ENCODE results near the gene KCTD16.

Gene KCTD16

DNA sequence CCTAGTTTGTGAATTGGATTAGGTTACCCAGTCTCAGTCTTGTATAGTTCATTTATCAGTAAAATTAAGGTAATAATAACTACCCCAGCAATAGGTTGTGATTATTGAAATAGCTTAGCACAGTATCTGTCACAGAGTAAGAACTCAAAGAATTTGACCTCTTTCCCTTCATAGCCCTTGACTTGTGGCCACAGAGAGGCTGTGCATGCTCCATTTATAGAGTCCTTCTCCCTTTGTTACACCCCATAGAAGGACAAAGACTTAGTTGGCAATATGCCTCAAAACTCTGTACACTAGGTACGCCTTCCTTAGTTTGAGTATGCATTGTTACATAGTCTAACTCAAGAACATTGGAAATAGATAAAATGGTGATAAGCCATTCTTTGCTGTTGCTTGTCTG, 257.2 kb downstream of the KCTD16 start:
- ATAC-seq, result no peak
- TF ChIP-seq ZNF8 (CRISPR knock-in tag; IDR thresholded peaks at IDR 0.05) (no peak), TCF4 (CRISPR knock-in tag; IDR thresholded peaks at IDR 0.05; ENCODE audit: borderline replicate concordance) (no peak), ESRRG (CRISPR knock-in tag; IDR thresholded peaks at IDR 0.05) (no peak), BACH2 (CRISPR knock-in tag; IDR thresholded peaks at IDR 0.05; ENCODE audit: borderline replicate concordance) (no peak), ZNF70 (CRISPR knock-in tag; IDR thresholded peaks at IDR 0.05) (no peak), ZFP3 (CRISPR knock-in tag; IDR thresholded peaks at IDR 0.05) (no peak), GLIS3 (CRISPR knock-in tag; IDR thresholded peaks at IDR 0.05) (no peak), ZNF565 (CRISPR knock-in tag; conservative IDR thresholded peaks at IDR 0.05; ENCODE audit: low read depth) (no peak), ZFP30 (CRISPR knock-in tag; IDR thresholded peaks at IDR 0.05) (no peak), CSDC2 (CRISPR knock-in tag; IDR thresholded peaks at IDR 0.05) (no peak), PPARA (CRISPR knock-in tag; IDR thresholded peaks at IDR 0.05; ENCODE audit: borderline replicate concordance) (no peak), ISL1 (CRISPR knock-in tag; IDR thresholded peaks at IDR 0.05) (no peak), ARNTL (CRISPR knock-in tag; IDR thresholded peaks at IDR 0.05; ENCODE audit: borderline replicate concordance, low read depth) (no peak), ZC3H10 (CRISPR knock-in tag; IDR thresholded peaks at IDR 0.05) (no peak)
- TF ChIP-seq, protein P1, sequence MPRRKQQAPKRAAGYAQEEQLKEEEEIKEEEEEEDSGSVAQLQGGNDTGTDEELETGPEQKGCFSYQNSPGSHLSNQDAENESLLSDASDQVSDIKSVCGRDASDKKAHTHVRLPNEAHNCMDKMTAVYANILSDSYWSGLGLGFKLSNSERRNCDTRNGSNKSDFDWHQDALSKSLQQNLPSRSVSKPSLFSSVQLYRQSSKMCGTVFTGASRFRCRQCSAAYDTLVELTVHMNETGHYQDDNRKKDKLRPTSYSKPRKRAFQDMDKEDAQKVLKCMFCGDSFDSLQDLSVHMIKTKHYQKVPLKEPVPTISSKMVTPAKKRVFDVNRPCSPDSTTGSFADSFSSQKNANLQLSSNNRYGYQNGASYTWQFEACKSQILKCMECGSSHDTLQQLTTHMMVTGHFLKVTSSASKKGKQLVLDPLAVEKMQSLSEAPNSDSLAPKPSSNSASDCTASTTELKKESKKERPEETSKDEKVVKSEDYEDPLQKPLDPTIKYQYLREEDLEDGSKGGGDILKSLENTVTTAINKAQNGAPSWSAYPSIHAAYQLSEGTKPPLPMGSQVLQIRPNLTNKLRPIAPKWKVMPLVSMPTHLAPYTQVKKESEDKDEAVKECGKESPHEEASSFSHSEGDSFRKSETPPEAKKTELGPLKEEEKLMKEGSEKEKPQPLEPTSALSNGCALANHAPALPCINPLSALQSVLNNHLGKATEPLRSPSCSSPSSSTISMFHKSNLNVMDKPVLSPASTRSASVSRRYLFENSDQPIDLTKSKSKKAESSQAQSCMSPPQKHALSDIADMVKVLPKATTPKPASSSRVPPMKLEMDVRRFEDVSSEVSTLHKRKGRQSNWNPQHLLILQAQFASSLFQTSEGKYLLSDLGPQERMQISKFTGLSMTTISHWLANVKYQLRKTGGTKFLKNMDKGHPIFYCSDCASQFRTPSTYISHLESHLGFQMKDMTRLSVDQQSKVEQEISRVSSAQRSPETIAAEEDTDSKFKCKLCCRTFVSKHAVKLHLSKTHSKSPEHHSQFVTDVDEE (CRISPR knock-in tag; IDR thresholded peaks at IDR 0.05), result no peak
- TF ChIP-seq, protein P2, sequence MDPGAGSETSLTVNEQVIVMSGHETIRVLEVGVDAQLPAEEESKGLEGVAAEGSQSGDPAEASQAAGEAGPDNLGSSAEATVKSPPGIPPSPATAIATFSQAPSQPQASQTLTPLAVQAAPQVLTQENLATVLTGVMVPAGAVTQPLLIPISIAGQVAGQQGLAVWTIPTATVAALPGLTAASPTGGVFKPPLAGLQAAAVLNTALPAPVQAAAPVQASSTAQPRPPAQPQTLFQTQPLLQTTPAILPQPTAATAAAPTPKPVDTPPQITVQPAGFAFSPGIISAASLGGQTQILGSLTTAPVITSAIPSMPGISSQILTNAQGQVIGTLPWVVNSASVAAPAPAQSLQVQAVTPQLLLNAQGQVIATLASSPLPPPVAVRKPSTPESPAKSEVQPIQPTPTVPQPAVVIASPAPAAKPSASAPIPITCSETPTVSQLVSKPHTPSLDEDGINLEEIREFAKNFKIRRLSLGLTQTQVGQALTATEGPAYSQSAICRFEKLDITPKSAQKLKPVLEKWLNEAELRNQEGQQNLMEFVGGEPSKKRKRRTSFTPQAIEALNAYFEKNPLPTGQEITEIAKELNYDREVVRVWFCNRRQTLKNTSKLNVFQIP (CRISPR knock-in tag; IDR thresholded peaks at IDR 0.05; ENCODE audit: borderline replicate concordance, low read depth), result no peak
- TF ChIP-seq, protein P3, sequence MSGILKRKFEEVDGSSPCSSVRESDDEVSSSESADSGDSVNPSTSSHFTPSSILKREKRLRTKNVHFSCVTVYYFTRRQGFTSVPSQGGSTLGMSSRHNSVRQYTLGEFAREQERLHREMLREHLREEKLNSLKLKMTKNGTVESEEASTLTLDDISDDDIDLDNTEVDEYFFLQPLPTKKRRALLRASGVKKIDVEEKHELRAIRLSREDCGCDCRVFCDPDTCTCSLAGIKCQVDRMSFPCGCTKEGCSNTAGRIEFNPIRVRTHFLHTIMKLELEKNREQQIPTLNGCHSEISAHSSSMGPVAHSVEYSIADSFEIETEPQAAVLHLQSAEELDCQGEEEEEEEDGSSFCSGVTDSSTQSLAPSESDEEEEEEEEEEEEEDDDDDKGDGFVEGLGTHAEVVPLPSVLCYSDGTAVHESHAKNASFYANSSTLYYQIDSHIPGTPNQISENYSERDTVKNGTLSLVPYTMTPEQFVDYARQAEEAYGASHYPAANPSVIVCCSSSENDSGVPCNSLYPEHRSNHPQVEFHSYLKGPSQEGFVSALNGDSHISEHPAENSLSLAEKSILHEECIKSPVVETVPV (CRISPR knock-in tag; IDR thresholded peaks at IDR 0.05), result no peak

DNA sequence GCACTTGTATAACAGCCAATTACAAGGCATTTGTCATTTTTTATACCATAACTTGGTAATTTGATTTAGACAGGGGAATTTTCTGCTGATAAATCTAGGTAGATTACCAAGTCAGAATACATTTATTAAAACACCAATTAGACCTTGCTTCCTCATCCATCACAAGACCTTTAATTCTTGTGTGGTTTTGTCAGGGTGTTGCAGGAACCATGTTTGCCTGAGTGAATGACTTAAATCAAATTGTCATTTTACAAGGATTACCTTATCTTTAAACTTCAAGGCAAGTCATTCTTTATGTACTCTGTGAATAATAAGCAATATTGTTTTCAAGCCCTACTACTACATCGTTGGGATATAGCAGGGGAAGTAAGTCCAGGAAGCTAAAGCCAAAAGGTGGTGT, 257.7 kb downstream of the KCTD16 start:
- no peak for ATAC-seq
- TF ChIP-seq SNAI2 (CRISPR knock-in tag; IDR thresholded peaks at IDR 0.05) (no peak), ESRRG (CRISPR knock-in tag; IDR thresholded peaks at IDR 0.05) (no peak), ISL1 (CRISPR knock-in tag; IDR thresholded peaks at IDR 0.05) (no peak), OSR1 (CRISPR knock-in tag; IDR thresholded peaks at IDR 0.05) (no peak), ZFP30 (CRISPR knock-in tag; IDR thresholded peaks at IDR 0.05) (no peak), ZNF8 (CRISPR knock-in tag; IDR thresholded peaks at IDR 0.05) (no peak), ARNTL (CRISPR knock-in tag; IDR thresholded peaks at IDR 0.05; ENCODE audit: borderline replicate concordance, low read depth) (no peak), ZFP3 (CRISPR knock-in tag; IDR thresholded peaks at IDR 0.05) (no peak)
- TF ChIP-seq, protein P4, sequence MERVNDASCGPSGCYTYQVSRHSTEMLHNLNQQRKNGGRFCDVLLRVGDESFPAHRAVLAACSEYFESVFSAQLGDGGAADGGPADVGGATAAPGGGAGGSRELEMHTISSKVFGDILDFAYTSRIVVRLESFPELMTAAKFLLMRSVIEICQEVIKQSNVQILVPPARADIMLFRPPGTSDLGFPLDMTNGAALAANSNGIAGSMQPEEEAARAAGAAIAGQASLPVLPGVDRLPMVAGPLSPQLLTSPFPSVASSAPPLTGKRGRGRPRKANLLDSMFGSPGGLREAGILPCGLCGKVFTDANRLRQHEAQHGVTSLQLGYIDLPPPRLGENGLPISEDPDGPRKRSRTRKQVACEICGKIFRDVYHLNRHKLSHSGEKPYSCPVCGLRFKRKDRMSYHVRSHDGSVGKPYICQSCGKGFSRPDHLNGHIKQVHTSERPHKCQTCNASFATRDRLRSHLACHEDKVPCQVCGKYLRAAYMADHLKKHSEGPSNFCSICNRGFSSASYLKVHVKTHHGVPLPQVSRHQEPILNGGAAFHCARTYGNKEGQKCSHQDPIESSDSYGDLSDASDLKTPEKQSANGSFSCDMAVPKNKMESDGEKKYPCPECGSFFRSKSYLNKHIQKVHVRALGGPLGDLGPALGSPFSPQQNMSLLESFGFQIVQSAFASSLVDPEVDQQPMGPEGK (CRISPR knock-in tag; IDR thresholded peaks at IDR 0.05; ENCODE audit: borderline replicate concordance), result no peak
- TF ChIP-seq, protein P3 (CRISPR knock-in tag; IDR thresholded peaks at IDR 0.05), result no peak
- TF ChIP-seq, protein P5, sequence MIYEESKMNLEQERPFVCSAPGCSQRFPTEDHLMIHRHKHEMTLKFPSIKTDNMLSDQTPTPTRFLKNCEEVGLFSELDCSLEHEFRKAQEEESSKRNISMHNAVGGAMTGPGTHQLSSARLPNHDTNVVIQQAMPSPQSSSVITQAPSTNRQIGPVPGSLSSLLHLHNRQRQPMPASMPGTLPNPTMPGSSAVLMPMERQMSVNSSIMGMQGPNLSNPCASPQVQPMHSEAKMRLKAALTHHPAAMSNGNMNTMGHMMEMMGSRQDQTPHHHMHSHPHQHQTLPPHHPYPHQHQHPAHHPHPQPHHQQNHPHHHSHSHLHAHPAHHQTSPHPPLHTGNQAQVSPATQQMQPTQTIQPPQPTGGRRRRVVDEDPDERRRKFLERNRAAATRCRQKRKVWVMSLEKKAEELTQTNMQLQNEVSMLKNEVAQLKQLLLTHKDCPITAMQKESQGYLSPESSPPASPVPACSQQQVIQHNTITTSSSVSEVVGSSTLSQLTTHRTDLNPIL (CRISPR knock-in tag; IDR thresholded peaks at IDR 0.05; ENCODE audit: low read depth), result no peak
